Measurements from ENCODE around the gene MEAF6. TPM values are rescaled to one million over a fixed set of nuclear protein-coding genes. Genes with fewer than 3 reads are reported as not detected.
"Not testable (repeated sequence)": the region's sequence is repeated elsewhere in the genome, so short reads cannot be mapped to it uniquely, and the experiment has no call there.

MEAF6 gene
- total RNA-seq, 1 donor from 2014 or later, result 127 TPM

GRCh38 chr1:37509181-37509580 lies 5.4 kb downstream of the MEAF6 start:
- H3K4me1 Mint-ChIP-seq, result peaks cover 7% of the 10 kb centered on the region
- H3K27ac Mint-ChIP-seq, result no peak overlapping the region
- Histone ChIP-seq H3K27ac (no peak overlapping the region), H4K20me1 (ENCODE audit: low read depth) (peaks cover 18% of the 10 kb centered on the region), H3K27me3 (no peaks in the 10 kb centered on the region), H3K4me2 (no peak overlapping the region), H3K9me3 (ENCODE audit: low read depth) (no peaks in the 10 kb centered on the region), H3K79me2 (ENCODE audit: low read depth) (peaks cover 23% of the 10 kb centered on the region), H3K9ac (no peak overlapping the region), H3K4me3 (no peak overlapping the region), H3K4me1 (peaks cover 4% of the 10 kb centered on the region), H3K36me3 (peaks cover 7% of the 10 kb centered on the region), H3F3A (ENCODE audit: low read depth) (peaks cover 6% of the 10 kb centered on the region), H2AFZ (replicated peaks) (no peak overlapping the region)
- TF ChIP-seq EZH2phosphoT487 (IDR thresholded peaks at IDR 0.05), result no peak
- TF ChIP-seq CTCF (IDR thresholded peaks at IDR 0.05), result peak; percentile 26
- TF ChIP-seq EZH2 (IDR thresholded peaks at IDR 0.05), result no peak
- no peaks in the 10 kb centered on the region for H3K27me3 Mint-ChIP-seq (ENCODE audit: insufficient read depth, low read depth)
- peak; percentile 14 for DNase-seq (ENCODE audit: low spot score)
- no peak overlapping the region for H3K4me3 Mint-ChIP-seq
- peaks cover 22% of the 10 kb centered on the region for H3K36me3 Mint-ChIP-seq
- H3K9me3 Mint-ChIP-seq, result no peaks in the 10 kb centered on the region

GRCh38 chr1:37506740-37507139 lies 7.8 kb downstream of the MEAF6 start:
- Histone ChIP-seq H3K4me1 (no peaks in the 10 kb centered on the region), H3K27me3 (no peaks in the 10 kb centered on the region), H2AFZ (replicated peaks) (no peak overlapping the region), H4K20me1 (ENCODE audit: low read depth) (no peaks in the 10 kb centered on the region), H3K79me2 (ENCODE audit: low read depth) (peaks cover under 1% of the 10 kb centered on the region), H3K4me3 (no peak overlapping the region), H3K27ac (no peak overlapping the region), H3K9ac (no peak overlapping the region), H3K4me2 (no peak overlapping the region), H3K36me3 (peaks cover 7% of the 10 kb centered on the region), H3F3A (ENCODE audit: low read depth) (no peaks in the 10 kb centered on the region), H3K9me3 (ENCODE audit: low read depth) (no peaks in the 10 kb centered on the region)
- Mint-ChIP-seq H3K27me3 (ENCODE audit: insufficient read depth, low read depth) (no peaks in the 10 kb centered on the region), H3K36me3 (peaks cover 23% of the 10 kb centered on the region), H3K4me1 (no peaks in the 10 kb centered on the region), H3K27ac (no peak overlapping the region), H3K4me3 (no peak overlapping the region), H3K9me3 (no peaks in the 10 kb centered on the region)
- no peak for TF ChIP-seq EZH2 (IDR thresholded peaks at IDR 0.05)
- TF ChIP-seq CTCF (IDR thresholded peaks at IDR 0.05), result no peak
- no peak for TF ChIP-seq EZH2phosphoT487 (IDR thresholded peaks at IDR 0.05)
- no peak for DNase-seq (ENCODE audit: low spot score)

GRCh38 chr1:37502791-37503190 lies 11.8 kb downstream of the MEAF6 start:
- not testable (repeated sequence) for H3K79me2 ChIP-seq (ENCODE audit: low read depth); H3K9me3 ChIP-seq (ENCODE audit: low read depth); H3K4me3 Mint-ChIP-seq; H2AFZ ChIP-seq (replicated peaks); H3K27ac ChIP-seq; H3K9me3 Mint-ChIP-seq; H3K36me3 ChIP-seq; H3F3A ChIP-seq (ENCODE audit: low read depth); H3K27ac Mint-ChIP-seq; H3K4me1 ChIP-seq; H3K4me2 ChIP-seq; H3K9ac ChIP-seq; H4K20me1 ChIP-seq (ENCODE audit: low read depth); H3K27me3 ChIP-seq; H3K4me1 Mint-ChIP-seq; DNase-seq (ENCODE audit: low spot score); H3K27me3 Mint-ChIP-seq (ENCODE audit: insufficient read depth, low read depth); H3K4me3 ChIP-seq
- H3K36me3 Mint-ChIP-seq, result peaks cover 22% of the 10 kb centered on the region

GRCh38 chr1:37502104-37502503 lies 12.5 kb downstream of the MEAF6 start:
- Mint-ChIP-seq H3K9me3 (no peaks in the 10 kb centered on the region), H3K27me3 (ENCODE audit: insufficient read depth, low read depth) (no peaks in the 10 kb centered on the region), H3K36me3 (peaks cover 17% of the 10 kb centered on the region), H3K4me1 (no peaks in the 10 kb centered on the region), H3K27ac (no peak overlapping the region), H3K4me3 (no peak overlapping the region)
- Histone ChIP-seq H3K27me3 (no peaks in the 10 kb centered on the region), H3K27ac (no peak overlapping the region), H3K4me3 (no peak overlapping the region), H3K9me3 (ENCODE audit: low read depth) (no peaks in the 10 kb centered on the region), H3K4me1 (no peaks in the 10 kb centered on the region), H2AFZ (replicated peaks) (no peak overlapping the region), H3K79me2 (ENCODE audit: low read depth) (no peaks in the 10 kb centered on the region), H3K36me3 (no peaks in the 10 kb centered on the region), H3K9ac (no peak overlapping the region), H4K20me1 (ENCODE audit: low read depth) (peaks cover 6% of the 10 kb centered on the region), H3F3A (ENCODE audit: low read depth) (no peaks in the 10 kb centered on the region), H3K4me2 (no peak overlapping the region)
- no peak for DNase-seq (ENCODE audit: low spot score)
- TF ChIP-seq EZH2phosphoT487 (IDR thresholded peaks at IDR 0.05), result no peak
- TF ChIP-seq CTCF (IDR thresholded peaks at IDR 0.05), result no peak
- TF ChIP-seq EZH2 (IDR thresholded peaks at IDR 0.05), result no peak
